C4-2B (cell line): Measurements from ENCODE around the gene KRT1.

ENCODE experiments used
- CTCF ChIP-seq: fragments of 450-650 bp; conservative IDR thresholded peaks from 2 replicates; pipeline ENCODE4 v1.5.1; 2017; ENCODE audit warnings: mild to moderate bottlenecking
- ZFX ChIP-seq: fragments of 450-650 bp; IDR thresholded peaks from 2 replicates; pipeline ENCODE4 v1.6.1; 2017

- TF ChIP-seq CTCF: no peak
- TF ChIP-seq ZFX: no peak
Measured at GRCh38 chr12:52677671-52678070, 2.5 kb downstream of the KRT1 start.
